ENCODE results near the gene TRIM29. TPM values are rescaled to one million over a fixed set of nuclear protein-coding genes. Genes with fewer than 3 reads are reported as not detected.
"Not testable (repeated sequence)": the region's sequence is repeated elsewhere in the genome, so short reads cannot be mapped to it uniquely, and the experiment has no call there.

Gene TRIM29
- total and polyA plus RNA-seq, 12 donors: 0.24 to 4.3 (median 1.1) TPM; not detected in 3

DNA sequence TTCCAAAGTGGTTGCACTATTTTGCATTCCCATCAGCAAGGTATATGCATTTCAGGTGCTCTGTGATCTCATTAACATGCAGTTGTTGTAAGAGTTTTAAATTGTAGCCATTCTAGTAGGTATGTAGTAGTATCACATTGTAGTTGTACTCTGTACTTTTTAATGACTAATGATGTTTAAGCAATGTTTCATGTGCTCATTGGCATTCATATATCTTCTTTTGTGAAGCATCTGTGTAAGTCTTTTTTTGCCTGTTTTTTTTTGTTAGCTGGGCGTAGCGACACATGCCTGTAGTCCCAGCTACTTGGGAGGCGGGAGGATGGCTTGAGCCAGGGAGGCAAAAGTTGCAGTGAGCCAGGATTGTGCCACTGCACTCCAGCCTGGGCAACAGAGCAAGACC lies 11.3 kb upstream of the TRIM29 start:
- no peak overlapping the region for H3K27ac ChIP-seq
- H3K4me3 ChIP-seq: no peak overlapping the region
- no peak for DNase-seq
- intact Hi-C loops (cut with DNase I): no loop called here
- no peaks in the 10 kb centered on the region for H3K27me3 ChIP-seq
- H3K36me3 ChIP-seq (replicated peaks in 1 of 2): no peaks in the 10 kb centered on the region
- 85 to 91% (median 87%) methylated on average over 3 of the region's 3 CpGs for WGBS, 4 donors
- TF ChIP-seq POLR2A (IDR thresholded peaks at IDR 0.05): no peak
- H3K4me1 ChIP-seq (replicated peaks in 1 of 2): no peaks in the 10 kb centered on the region
- no peaks in the 10 kb centered on the region for H3K9me3 ChIP-seq (replicated peaks in 1 of 3)

DNA sequence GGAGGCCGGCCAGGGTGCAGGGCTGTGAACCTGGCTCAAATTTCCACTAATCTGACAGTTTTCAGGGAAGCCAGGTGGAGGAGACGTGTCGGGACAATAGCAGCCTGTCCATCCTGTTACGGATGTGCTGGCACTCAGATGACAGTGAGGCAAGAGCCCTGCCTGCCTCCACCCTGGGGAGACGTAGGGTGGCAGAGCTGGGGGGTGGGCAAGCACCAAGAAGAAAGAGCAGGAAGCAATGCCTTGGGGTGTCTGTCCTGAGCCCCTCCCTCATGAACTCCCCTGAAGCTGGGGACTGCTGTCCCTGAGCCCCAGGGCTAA lies 10.0 kb upstream of the TRIM29 start:
- TF ChIP-seq POLR2A (IDR thresholded peaks at IDR 0.05): no peak
- TF ChIP-seq, protein P1, sequence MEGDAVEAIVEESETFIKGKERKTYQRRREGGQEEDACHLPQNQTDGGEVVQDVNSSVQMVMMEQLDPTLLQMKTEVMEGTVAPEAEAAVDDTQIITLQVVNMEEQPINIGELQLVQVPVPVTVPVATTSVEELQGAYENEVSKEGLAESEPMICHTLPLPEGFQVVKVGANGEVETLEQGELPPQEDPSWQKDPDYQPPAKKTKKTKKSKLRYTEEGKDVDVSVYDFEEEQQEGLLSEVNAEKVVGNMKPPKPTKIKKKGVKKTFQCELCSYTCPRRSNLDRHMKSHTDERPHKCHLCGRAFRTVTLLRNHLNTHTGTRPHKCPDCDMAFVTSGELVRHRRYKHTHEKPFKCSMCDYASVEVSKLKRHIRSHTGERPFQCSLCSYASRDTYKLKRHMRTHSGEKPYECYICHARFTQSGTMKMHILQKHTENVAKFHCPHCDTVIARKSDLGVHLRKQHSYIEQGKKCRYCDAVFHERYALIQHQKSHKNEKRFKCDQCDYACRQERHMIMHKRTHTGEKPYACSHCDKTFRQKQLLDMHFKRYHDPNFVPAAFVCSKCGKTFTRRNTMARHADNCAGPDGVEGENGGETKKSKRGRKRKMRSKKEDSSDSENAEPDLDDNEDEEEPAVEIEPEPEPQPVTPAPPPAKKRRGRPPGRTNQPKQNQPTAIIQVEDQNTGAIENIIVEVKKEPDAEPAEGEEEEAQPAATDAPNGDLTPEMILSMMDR (IDR thresholded peaks at IDR 0.05): no peak
- Histone ChIP-seq H3K36me3 (replicated peaks in 1 of 2) (no peaks in the 10 kb centered on the region), H3K4me1 (replicated peaks in 1 of 2) (no peaks in the 10 kb centered on the region), H3K9me3 (replicated peaks in 1 of 3) (no peaks in the 10 kb centered on the region), H3K4me3 (no peak overlapping the region), H3K27me3 (no peaks in the 10 kb centered on the region), H3K27ac (no peak overlapping the region)
- intact Hi-C loops (cut with DNase I): no loop called here
- DNase-seq: peak in 2 of 7 donors; percentile 6 to 27
- 50 to 79% (median 58%) methylated on average over 4 to 5 of the region's 5 CpGs for WGBS, 4 donors

DNA sequence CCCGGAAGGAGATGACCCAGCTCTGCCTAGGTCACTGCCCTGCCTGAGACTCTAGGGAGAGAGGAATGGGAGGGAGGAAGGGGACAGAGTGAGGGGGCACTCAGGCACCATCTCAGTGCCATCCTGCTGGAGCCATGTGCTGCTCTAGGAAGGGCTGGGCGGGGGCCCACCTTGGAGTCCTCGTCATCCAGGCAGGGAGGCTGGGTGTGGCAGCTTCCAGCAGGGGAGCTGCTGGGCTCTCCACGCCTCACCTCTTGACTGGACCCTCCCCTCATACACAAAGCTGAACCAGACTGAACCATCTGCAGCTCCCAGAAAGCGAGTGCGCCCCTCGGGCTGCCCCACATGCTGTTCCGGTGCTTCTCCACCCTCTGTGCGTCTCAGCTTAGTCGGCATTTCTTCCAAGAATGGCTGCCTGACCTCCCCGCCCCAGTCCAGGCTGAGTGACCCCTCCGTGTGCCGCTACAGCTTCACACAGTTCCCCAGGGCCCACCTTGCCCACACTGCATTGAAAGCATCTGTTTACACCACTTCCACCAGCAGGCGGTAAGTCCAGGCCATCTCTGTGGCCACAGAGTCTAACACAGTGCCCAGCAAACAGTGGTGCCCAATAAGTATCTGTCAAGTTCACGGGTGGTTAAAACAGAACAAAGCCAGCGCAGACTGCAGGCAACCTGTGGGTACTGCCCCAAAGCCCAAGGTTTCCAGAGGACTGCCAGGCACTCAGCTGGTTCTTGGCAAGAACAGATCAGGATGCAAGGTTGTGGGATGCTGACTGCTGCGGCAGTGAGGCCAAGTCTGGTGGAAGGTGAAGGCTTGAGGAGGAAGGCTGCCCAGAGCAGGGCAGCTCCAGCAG lies 9.4 kb upstream of the TRIM29 start:
- no peak overlapping the region for H3K27ac ChIP-seq
- 61 to 80% (median 77%) methylated on average over 14 to 17 of the region's 17 CpGs for WGBS, 4 donors
- TF ChIP-seq, protein P1 (IDR thresholded peaks at IDR 0.05): no peak
- no peak for TF ChIP-seq POLR2A (IDR thresholded peaks at IDR 0.05)
- intact Hi-C loops (cut with DNase I): no loop called here
- DNase-seq: peak in 2 of 7 donors; percentile 8 to 15
- no peaks in the 10 kb centered on the region for H3K27me3 ChIP-seq
- no peaks in the 10 kb centered on the region for H3K36me3 ChIP-seq (replicated peaks in 1 of 2)
- H3K9me3 ChIP-seq (replicated peaks in 1 of 3): no peaks in the 10 kb centered on the region
- no peak overlapping the region for H3K4me3 ChIP-seq
- no peaks in the 10 kb centered on the region for H3K4me1 ChIP-seq (replicated peaks in 1 of 2)

DNA sequence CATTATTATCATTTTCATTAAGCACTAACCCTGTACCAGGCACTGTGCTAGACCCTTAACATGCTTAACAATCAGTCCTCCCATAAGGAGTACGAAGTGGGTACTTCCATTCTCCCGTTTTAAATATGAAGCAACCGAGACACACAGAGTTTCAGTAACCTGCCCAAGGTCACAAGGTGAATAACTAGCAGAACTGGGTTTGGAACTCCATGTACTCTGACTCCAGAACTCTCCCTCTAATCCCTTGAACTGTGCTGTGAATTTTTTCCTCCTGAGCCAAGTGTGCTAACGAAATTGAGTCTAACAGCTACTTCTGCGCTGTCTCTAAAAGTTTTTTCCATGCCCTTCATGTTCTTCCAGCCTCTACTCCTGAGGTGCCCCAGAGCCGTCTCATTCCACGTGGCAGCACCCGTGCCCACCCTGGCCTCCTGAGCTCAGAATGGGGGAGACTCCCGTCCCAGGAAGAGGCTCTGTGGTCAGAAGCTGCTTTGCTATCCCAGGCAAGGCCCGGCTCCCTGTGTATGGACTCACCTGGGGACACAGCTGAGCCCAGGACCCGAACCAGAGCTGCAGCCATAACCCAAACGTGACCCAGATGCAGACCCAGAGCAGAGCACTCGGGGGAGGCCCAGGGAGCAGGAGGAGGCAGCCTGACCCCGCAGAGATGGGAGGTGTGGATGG lies 8.6 kb upstream of the TRIM29 start:
- no peak for TF ChIP-seq POLR2A (IDR thresholded peaks at IDR 0.05)
- intact Hi-C loops (cut with DNase I): no loop called here
- WGBS, 4 donors: 65 to 78% (median 72%) methylated on average over 12 to 14 of the region's 14 CpGs
- H3K27me3 ChIP-seq: no peaks in the 10 kb centered on the region
- no peaks in the 10 kb centered on the region for H3K36me3 ChIP-seq (replicated peaks in 1 of 2)
- no peaks in the 10 kb centered on the region for H3K4me1 ChIP-seq (replicated peaks in 1 of 2)
- H3K27ac ChIP-seq: no peak overlapping the region
- no peaks in the 10 kb centered on the region for H3K9me3 ChIP-seq (replicated peaks in 1 of 3)
- DNase-seq: peak in 1 of 7 donors; percentile 18
- no peak overlapping the region for H3K4me3 ChIP-seq

DNA sequence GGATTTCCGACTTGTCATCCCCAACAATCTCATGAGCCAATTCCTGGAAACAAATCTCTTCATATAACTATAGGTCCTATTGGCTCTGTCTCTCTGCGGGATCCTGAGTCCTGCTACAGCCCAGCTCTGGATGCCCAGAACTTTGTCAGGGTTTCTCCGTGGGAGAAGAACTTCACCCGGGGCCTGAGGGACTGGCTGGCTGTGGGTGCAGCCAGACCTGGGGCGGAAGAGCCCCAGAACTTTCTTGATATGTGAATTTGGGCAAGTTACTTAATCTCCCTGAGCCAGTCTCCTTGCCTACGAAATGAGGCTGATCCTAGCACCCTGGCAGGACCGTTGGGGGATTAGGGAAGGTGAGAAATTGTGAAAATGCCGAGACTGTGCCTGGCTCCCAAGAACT lies 6.6 kb upstream of the TRIM29 start:
- intact Hi-C loops (cut with DNase I): no loop called here
- no peak for TF ChIP-seq POLR2A (IDR thresholded peaks at IDR 0.05)
- TF ChIP-seq, protein P1 (IDR thresholded peaks at IDR 0.05): no peak
- Histone ChIP-seq H3K9me3 (replicated peaks in 1 of 3) (no peaks in the 10 kb centered on the region), H3K4me1 (replicated peaks in 1 of 2) (no peaks in the 10 kb centered on the region), H3K27me3 (no peaks in the 10 kb centered on the region), H3K36me3 (replicated peaks in 1 of 2) (no peaks in the 10 kb centered on the region), H3K27ac (no peak overlapping the region), H3K4me3 (no peak overlapping the region)
- peak in 2 of 7 donors; percentile 3 to 33 for DNase-seq
- WGBS, 4 donors: 62 to 74% (median 70%) methylated on average over 7 to 8 of the region's 8 CpGs

DNA sequence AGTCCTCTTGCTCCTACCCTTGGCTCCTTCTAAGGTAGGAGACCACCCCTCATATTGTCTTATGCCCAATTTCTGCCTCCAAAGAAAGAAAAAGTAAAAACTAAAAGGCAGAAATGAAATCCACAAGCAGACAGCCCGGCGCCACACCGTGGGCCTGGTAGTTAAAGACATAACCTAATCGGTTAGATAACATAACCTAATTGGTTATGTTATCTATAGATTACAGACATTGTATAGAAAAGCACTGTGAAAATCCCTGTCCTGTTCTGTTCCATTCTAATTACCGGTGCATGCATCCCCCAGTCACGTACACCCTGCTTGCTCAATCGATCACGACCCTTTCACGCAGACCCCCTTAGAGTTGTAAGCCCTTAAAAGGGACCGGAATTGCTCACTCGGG lies 5.6 kb upstream of the TRIM29 start:
- intact Hi-C loops (cut with DNase I): not testable (repeated sequence)
- WGBS, 4 donors: 84 to 91% (median 85%) methylated on average over 11 of the region's 11 CpGs

More for the DNA sequence above, 5.6 kb upstream of the TRIM29 start:
- H3K4me3 ChIP-seq; H3K4me1 ChIP-seq (replicated peaks in 1 of 2); H3K36me3 ChIP-seq (replicated peaks in 1 of 2); H3K27me3 ChIP-seq; H3K9me3 ChIP-seq (replicated peaks in 1 of 3); H3K27ac ChIP-seq: not testable (repeated sequence)
- DNase-seq: peak in 1 of 7 donors; percentile 3
